ENCODE data around the gene CD34.

The CD34 gene

GRCh38 chr1:207850621-207851407 lies 60.1 kb downstream of the CD34 start:
- no peak for DNase-seq

DNA sequence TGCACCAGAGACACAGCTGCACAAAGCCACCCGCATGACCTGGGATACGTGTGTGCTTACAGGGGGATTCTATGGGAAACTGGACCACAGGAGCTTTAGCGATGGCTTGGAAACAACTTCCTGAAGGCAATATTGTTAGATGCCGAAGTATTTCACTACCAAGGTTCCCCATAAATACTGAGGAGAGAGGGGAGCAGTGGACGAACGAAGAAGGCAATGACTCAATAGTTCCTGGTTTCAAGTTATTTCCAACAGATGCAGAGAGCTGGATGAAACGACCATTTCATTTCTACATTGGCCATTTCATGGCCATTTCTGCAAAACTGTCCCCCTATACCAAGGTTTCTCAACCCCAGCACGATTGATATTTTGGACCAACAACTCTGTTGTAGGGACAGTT lies 61.3 kb downstream of the CD34 start:
- DNase-seq: no peak

DNA sequence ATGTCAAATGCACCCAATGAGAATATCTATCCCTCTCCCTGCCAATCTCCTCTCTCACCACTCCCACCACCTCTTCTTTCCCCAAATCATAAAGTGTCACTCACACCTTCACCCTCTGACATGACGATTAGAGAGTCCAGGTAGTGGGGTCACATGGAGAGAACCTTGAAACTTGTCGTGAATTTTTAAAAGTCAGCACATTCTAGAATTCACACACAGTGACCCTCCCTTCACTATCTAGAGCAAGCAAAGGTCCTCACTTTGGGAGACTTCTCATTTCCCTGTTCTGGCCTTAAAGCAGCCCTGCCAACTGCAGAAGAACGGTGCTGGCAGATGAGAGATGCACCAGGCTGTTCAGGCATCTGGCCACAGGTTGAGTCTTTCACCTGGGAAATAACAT lies 61.9 kb downstream of the CD34 start:
- DNase-seq: no peak

GRCh38 chr1:207848234-207848633 lies 62.7 kb downstream of the CD34 start:
- DNase-seq: peak; percentile 26

GRCh38 chr1:207847116-207847515 lies 63.8 kb downstream of the CD34 start:
- peak; percentile 24 for DNase-seq

- no peak for DNase-seq
Measured at GRCh38 chr1:207845109-207845508, 65.8 kb downstream of the CD34 start.

DNA sequence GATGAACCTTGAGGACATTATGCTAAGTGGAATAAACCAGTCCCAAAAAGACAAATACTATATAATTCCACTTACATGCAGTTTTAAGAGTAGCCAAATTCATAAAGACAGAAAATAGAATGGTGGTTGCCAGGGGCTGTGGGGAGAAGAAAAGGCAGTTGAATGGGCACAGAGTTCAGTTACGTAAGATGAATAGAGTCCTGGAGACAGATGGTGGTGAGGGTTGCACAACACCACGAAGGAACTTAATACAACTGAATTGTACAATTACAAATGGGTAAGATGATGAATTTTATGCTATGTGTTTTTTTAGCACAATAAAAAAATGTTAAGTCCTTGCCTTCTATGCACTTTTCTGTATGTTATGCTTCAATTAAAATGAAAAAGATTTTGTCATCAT lies 66.6 kb downstream of the CD34 start:
- no peak for DNase-seq

- DNase-seq: no peak
Measured at GRCh38 chr1:207842506-207842905, 68.4 kb downstream of the CD34 start.

DNA sequence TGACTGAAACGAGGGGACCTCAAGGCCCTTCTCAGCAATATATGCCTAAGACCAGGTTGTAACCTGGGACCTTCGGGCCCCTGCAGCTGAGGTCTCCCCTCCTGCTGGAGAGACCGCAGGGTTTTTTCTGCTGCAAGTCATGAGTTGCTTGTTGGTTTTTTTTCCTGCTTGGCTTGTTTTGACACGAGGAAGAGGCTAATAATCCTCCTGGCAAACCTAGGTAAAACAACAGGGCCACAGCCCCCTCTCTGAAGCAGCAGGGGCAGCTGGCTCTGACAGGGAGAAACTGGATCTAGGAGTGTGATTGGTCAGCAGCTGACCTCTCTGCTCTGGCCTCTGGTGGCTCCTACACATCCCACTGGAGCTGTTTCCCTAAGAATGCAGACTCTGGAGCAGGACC lies 69.0 kb downstream of the CD34 start:
- no peak for DNase-seq

GRCh38 chr1:207841293-207841692 lies 69.6 kb downstream of the CD34 start:
- DNase-seq: no peak

DNA sequence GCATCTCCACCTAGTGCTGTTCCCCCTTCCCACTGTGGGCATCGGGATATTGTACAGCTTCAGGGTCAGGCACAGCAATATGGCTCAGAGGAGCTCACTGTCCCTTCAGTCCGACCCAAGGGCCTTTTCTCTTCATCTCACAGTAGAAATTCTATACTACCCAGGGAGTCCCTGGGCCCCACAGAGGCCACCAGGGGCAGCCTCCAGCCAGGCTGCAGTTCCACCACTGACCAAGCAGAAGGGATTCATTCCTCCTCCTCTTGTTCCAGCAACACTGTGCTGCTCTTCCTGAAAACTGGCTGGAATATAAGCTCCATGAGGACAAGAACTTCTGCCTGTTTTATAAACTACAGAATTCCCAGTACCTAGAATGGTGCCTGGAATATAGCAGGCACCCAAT lies 70.5 kb downstream of the CD34 start:
- DNase-seq: no peak

- no peak for DNase-seq
Measured at GRCh38 chr1:207839083-207839413, 71.9 kb downstream of the CD34 start.

DNA sequence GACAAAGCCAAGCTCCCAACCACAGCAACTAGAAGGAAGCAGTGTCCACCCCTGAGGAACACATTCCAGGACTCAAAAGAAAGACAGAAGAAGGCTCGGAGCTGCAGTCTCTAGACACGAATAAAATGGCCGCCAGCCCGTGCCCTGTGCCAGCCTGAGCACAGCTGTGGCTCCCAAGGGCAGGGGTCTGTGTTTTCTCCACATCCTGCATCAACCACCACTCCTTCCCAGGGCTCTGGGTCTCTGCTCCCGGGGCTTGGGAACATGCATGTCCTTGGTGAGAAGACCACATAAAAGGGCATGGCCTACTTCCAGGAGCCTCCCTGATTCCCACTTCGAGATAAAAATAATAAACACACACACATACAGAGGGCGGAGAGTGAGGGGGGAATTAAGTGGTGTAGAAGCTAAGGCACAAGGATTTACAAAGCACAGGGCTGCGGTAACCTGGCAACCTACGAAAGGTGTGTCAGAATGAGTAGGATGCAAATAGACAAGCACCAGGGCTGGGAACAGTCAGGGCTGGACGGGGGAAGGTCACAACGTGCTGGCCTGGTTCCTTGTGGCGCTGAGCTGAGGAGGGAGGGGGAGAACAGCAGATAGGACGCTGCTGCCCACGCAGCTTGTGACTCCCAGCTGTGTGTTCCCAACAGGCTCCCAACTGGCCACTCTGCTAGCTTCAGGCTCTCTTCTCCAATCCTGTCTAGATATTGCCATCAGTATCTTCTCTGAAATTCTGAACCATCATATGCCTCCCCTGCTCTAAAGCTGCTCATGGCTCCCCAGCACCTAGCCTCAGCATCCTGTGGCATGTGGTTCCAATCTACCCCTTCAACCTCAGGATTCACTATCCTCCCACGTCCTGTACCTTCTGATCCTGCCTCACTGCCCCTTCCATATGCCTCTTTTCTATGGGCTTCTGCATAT lies 72.5 kb downstream of the CD34 start:
- DNase-seq: no peak

GRCh38 chr1:207837673-207838072 lies 73.3 kb downstream of the CD34 start:
- DNase-seq: no peak

GRCh38 chr1:207836591-207837347 lies 74.2 kb downstream of the CD34 start:
- DNase-seq: no peak

DNA sequence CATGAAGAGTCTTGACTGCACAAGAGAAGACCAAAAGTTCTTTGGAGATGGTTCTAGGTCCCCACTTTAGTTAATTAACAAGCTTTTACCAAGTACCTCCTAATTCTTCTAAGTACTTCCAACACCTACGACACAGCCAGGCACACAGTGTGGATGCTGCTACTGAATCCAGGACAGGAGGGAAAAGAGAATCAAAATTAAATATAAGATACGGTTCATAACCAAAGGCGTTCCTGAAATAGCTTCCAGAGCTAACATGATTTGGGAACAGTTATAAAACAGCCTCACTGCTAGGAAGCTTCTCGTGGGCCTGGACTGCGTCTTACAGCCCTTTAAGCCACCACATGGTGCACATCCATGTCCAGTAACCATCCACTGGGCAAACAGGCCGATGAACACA lies 75.0 kb downstream of the CD34 start:
- no peak for DNase-seq

DNA sequence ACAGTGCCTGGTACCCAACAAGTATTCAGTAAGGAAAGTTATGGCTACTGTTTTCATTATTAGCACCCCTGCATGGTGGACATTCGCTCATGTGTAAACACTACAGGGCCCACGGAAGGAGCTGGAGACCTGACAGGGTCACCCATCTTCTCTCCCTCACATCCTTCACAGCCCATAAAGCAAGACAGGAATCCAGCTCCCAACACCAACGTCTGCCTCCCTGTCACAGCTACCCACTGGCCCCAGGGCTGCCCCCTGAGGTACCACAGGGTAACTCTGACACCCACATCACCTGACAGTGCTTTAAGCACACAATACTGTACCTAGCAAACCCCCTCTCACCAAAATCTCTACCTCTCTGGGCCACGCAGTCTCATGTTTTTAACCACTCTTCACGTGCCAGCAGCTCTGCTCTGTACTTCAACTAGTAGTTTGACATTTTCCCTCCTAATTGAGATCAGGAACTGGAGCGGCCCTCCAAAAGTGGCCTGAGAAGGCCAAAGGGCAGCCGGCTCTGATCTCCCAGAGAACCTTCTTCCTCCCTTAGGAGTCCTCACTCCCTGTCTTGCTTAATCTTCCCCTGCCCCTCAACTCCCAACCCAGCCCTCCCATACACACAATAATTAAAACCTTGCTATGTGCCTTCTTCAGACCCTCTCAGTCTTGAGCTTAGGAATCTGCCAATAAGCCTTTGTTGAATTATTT lies 76.8 kb downstream of the CD34 start:
- DNase-seq: no peak

- no peak for DNase-seq
Measured at GRCh38 chr1:207833381-207833780, 77.5 kb downstream of the CD34 start.

DNA sequence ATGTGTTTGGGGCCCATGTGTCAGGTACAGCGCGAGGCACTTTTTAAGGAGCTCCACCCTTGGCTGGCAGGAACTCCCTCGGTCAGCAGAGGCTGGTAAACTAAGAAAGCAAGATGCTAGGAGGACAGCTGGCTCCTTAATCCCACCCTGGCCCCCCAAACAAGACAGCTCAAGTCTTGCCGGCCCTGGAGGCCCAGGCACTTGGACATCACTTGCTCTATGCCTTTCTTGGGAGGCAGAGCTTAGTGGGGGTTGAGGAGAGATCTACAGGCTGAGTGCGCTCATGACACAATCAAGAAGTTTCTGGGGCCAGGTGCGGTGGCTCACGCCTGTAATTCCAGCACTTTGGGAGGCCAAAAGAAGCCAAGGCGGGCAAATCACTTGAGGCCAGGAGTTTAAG lies 78.1 kb downstream of the CD34 start:
- no peak for DNase-seq

GRCh38 chr1:207831517-207832327 lies 79.2 kb downstream of the CD34 start:
- no peak for DNase-seq

Data from fibroblast of skin of right biceps (primary cell).